ENCODE results near the gene PARVG. TPM values are rescaled to one million over a fixed set of nuclear protein-coding genes. Genes with fewer than 3 reads are reported as not detected.

The PARVG gene
- total and polyA plus RNA-seq, 2 of the 13 experiments (the other 11 are each of a cell fraction or from before 2014, with no cell fraction given): not detected

GRCh38 chr22:44153710-44154109, 27.0 kb upstream of the PARVG start:
- 38% methylated on average over 10 of the region's 10 CpGs for WGBS (ENCODE audit: low lambda C conversion rate)
- H3K9me3 ChIP-seq (ENCODE audit: low read length): no peaks in the 10 kb centered on the region
- H3K4me2 ChIP-seq (ENCODE audit: low read depth, low read length): no peak overlapping the region
- CTCF ChIA-PET (ENCODE audit: low intra/inter-chr PET ratio, low total read pairs): no interaction called here
- POLR2A ChIA-PET: no interaction called here
- no peaks in the 10 kb centered on the region for H3K36me3 ChIP-seq (replicated peaks in 1 of 2; ENCODE audit: control insufficient read depth in 1 of 2, insufficient read depth in 2 of 2, low read length in 2 of 2)
- H3K4me3 ChIP-seq (replicated peaks in 1 of 3; ENCODE audit: insufficient read depth in 1 of 3, low read depth in 2 of 3, low read length in 3 of 3): no peak overlapping the region
- H3K27ac ChIP-seq (ENCODE audit: extremely low read length, insufficient read depth, low read length): no peak overlapping the region
- intact Hi-C loops (cut with micrococcal nuclease; ENCODE audit: unreplicated experiment): no loop called here
- no TSS peak for BruUV-seq (replicated peaks)
- no peak overlapping the region for H2AFZ ChIP-seq (ENCODE audit: low read length)
- TF ChIP-seq NCOR1 (IDR thresholded peaks at IDR 0.05; ENCODE audit: borderline replicate concordance, low read length) (no peak), ZBTB8A (CRISPR knock-in tag; IDR thresholded peaks at IDR 0.05; ENCODE audit: borderline replicate concordance, low read depth) (no peak), ZNF747 (CRISPR knock-in tag; IDR thresholded peaks at IDR 0.05; ENCODE audit: borderline replicate concordance) (no peak), ZMAT3 (CRISPR knock-in tag; conservative IDR thresholded peaks at IDR 0.05) (no peak), HMGA1 (CRISPR knock-in tag; conservative IDR thresholded peaks at IDR 0.05) (no peak), KLF16 (CRISPR knock-in tag; IDR thresholded peaks at IDR 0.05) (no peak), KLF11 (CRISPR knock-in tag; IDR thresholded peaks at IDR 0.05) (no peak), ZNF432 (CRISPR knock-in tag; IDR thresholded peaks at IDR 0.05; ENCODE audit: borderline replicate concordance) (no peak), ZNF484 (CRISPR knock-in tag; IDR thresholded peaks at IDR 0.05; ENCODE audit: borderline replicate concordance, low read depth) (no peak), ZNF670 (CRISPR knock-in tag; IDR thresholded peaks at IDR 0.05; ENCODE audit: borderline replicate concordance) (no peak), NCOA5 (CRISPR knock-in tag; IDR thresholded peaks at IDR 0.05) (no peak), RNF2 (conservative IDR thresholded peaks at IDR 0.05; ENCODE audit: low read depth) (no peak), MBD4 (IDR thresholded peaks at IDR 0.05; ENCODE audit: borderline replicate concordance, low read length) (no peak), ZNF414 (CRISPR knock-in tag; IDR thresholded peaks at IDR 0.05) (no peak), ZMYM2 (CRISPR knock-in tag; IDR thresholded peaks at IDR 0.05) (no peak), PBX3 (CRISPR knock-in tag; IDR thresholded peaks at IDR 0.05; ENCODE audit: borderline replicate concordance) (no peak)
- DNase-seq (ENCODE audit: low spot score): no peak
- ATAC-seq: no peak
- FAIRE-seq: no peak
- H3K27me3 ChIP-seq (ENCODE audit: control insufficient read depth in 1 of 2, insufficient read depth in 2 of 2, low read length in 2 of 2): peaks cover 0 to 1% of the 10 kb centered on the region in 2 experiments; a peak in 1 of 5 replicates
- in situ Hi-C loops (cut with HindIII; ENCODE audit: extremely low pct_ligation_motif_present, low pct_unique_long_range_greater_than_20kb): no loop called here
- H3K9ac ChIP-seq (ENCODE audit: insufficient read depth, low read depth, low read length): no peak overlapping the region
- H3K4me1 ChIP-seq (ENCODE audit: insufficient read depth, low read length): no peaks in the 10 kb centered on the region
- H3K79me2 ChIP-seq (ENCODE audit: insufficient read depth, low read length): no peaks in the 10 kb centered on the region
- H4K20me1 ChIP-seq (ENCODE audit: insufficient read depth, low read length): no peaks in the 10 kb centered on the region
